MM.1S (cell line): Measurements from ENCODE around the gene OTUD4.

Experiments used
- DNase-seq: peaks from one replicate; pipeline ENCODE4 v3.0.0-alpha.2; 2015
- H2AFZ ChIP-seq: fragments of 300-600 bp; sonication (generic); 2 replicates; pipeline ENCODE4 v1.6.0; 2016; ENCODE audit warnings: antibody characterized with exemption, low read length
- H3F3A ChIP-seq: fragments of 300-600 bp; sonication (generic); 2 replicates; pipeline ENCODE4 v1.6.1; 2016; ENCODE audit warnings: mild to moderate bottlenecking, antibody characterized with exemption, low read length, moderate library complexity, mixed read lengths; ENCODE audit not compliant: insufficient read depth
- H3K27ac ChIP-seq: fragments of 300-600 bp; sonication (generic); 2 replicates; pipeline ENCODE4 v1.5.1; 2016; ENCODE audit warnings: mild to moderate bottlenecking, low read length
- H3K27me3 ChIP-seq: fragments of 300-600 bp; sonication (generic); replicated peaks from 2 replicates; pipeline ENCODE4 v1.6.0; 2016; ENCODE audit warnings: low read length; ENCODE audit not compliant: insufficient read depth
- H3K36me3 ChIP-seq: fragments of 300-600 bp; sonication (generic); replicated peaks from 2 replicates; pipeline ENCODE4 v1.6.1; 2016; ENCODE audit warnings: mild to moderate bottlenecking, low read length, mixed read lengths; ENCODE audit not compliant: insufficient read depth
- H3K4me1 ChIP-seq: fragments of 300-600 bp; sonication (generic); 2 replicates; pipeline ENCODE4 v1.6.1; 2016; ENCODE audit warnings: low read length, mixed read lengths
- H3K4me2 ChIP-seq: fragments of 300-600 bp; sonication (generic); 2 replicates; pipeline ENCODE4 v1.6.0; 2016; ENCODE audit warnings: low read depth, low read length
- H3K4me3 ChIP-seq: fragments of 300-600 bp; sonication (generic); 2 replicates; pipeline ENCODE4 v1.5.1; 2016; ENCODE audit warnings: low read length, mixed read lengths
- H3K79me2 ChIP-seq: fragments of 300-600 bp; sonication (generic); 2 replicates; pipeline ENCODE4 v1.6.1; 2016; ENCODE audit warnings: mixed run types, low read length, mixed read lengths
- H3K9ac ChIP-seq: fragments of 300-600 bp; sonication (generic); 2 replicates; pipeline ENCODE4 v1.6.1; 2016; ENCODE audit warnings: low read length, mixed read lengths
- H3K9me2 ChIP-seq: fragments of 300-600 bp; sonication (generic); replicated peaks from 2 replicates; pipeline ENCODE4 v1.6.1; 2016; ENCODE audit warnings: mild to moderate bottlenecking, low read length, mixed read lengths; ENCODE audit not compliant: insufficient read depth
- H3K9me3 ChIP-seq: fragments of 300-600 bp; sonication (generic); replicated peaks from 2 replicates; pipeline ENCODE4 v1.6.1; 2016; ENCODE audit warnings: mild to moderate bottlenecking, low read length, mixed read lengths; ENCODE audit not compliant: insufficient read depth
- H4K20me1 ChIP-seq: fragments of 300-600 bp; sonication (generic); 2 replicates; pipeline ENCODE4 v1.6.1; 2016; ENCODE audit warnings: mild to moderate bottlenecking, low read length, moderate library complexity, mixed read lengths; ENCODE audit not compliant: insufficient read depth
- EZH2 ChIP-seq: fragments of 300-600 bp; sonication (generic); optimal IDR thresholded peaks from 2 replicates; pipeline ENCODE3; 2017; ENCODE audit warnings: low read depth, mild to moderate bottlenecking, antibody characterized with exemption, low read length, mixed read lengths
- EZH2phosphoT487 ChIP-seq: fragments of 300-600 bp; sonication (generic); IDR thresholded peaks from 2 replicates; pipeline ENCODE4 v1.6.1; 2018; ENCODE audit warnings: antibody characterized with exemption, low read length
- TF ChIP-seq, protein P1 (sequence below): fragments of 300-600 bp; sonication (generic); IDR thresholded peaks from 2 replicates; pipeline ENCODE4 v1.5.1; 2016; ENCODE audit warnings: antibody characterized with exemption, low read length, mixed read lengths

OTUD4 gene

DNA sequence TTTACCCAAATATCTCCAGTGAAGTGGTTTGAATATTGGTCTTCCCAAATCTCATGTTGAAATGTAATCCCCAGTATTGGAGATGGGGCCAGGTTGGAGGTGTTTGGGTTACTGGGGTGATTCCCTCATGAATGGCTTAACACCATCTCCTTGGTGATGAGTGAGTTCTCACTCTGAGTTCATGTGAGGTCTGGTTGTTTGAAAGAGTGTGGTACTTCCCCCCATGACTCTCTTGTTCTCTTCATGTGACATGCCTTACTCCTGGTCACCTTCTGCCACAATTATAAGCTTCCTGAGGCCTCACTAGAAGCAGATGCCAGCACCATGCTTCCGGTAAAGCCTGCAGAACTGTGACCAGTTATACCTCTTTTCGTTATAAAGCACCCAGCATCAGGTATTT is 32.9 kb upstream of the OTUD4 start:
- Histone ChIP-seq H3K27ac (no peak overlapping the region), H3K4me3 (no peak overlapping the region), H3K4me2 (no peak overlapping the region), H3K4me1 (no peaks in the 10 kb centered on the region), H3K27me3 (no peaks in the 10 kb centered on the region), H3F3A (no peaks in the 10 kb centered on the region), H2AFZ (no peak overlapping the region), H3K9ac (no peak overlapping the region), H3K36me3 (no peaks in the 10 kb centered on the region), H4K20me1 (no peaks in the 10 kb centered on the region), H3K9me2 (no peaks in the 10 kb centered on the region), H3K9me3 (no peaks in the 10 kb centered on the region), H3K79me2 (no peaks in the 10 kb centered on the region)
- TF ChIP-seq EZH2 (no peak), EZH2phosphoT487 (no peak)
- TF ChIP-seq, protein P1, sequence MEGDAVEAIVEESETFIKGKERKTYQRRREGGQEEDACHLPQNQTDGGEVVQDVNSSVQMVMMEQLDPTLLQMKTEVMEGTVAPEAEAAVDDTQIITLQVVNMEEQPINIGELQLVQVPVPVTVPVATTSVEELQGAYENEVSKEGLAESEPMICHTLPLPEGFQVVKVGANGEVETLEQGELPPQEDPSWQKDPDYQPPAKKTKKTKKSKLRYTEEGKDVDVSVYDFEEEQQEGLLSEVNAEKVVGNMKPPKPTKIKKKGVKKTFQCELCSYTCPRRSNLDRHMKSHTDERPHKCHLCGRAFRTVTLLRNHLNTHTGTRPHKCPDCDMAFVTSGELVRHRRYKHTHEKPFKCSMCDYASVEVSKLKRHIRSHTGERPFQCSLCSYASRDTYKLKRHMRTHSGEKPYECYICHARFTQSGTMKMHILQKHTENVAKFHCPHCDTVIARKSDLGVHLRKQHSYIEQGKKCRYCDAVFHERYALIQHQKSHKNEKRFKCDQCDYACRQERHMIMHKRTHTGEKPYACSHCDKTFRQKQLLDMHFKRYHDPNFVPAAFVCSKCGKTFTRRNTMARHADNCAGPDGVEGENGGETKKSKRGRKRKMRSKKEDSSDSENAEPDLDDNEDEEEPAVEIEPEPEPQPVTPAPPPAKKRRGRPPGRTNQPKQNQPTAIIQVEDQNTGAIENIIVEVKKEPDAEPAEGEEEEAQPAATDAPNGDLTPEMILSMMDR, result no peak
- no peak for DNase-seq

DNA sequence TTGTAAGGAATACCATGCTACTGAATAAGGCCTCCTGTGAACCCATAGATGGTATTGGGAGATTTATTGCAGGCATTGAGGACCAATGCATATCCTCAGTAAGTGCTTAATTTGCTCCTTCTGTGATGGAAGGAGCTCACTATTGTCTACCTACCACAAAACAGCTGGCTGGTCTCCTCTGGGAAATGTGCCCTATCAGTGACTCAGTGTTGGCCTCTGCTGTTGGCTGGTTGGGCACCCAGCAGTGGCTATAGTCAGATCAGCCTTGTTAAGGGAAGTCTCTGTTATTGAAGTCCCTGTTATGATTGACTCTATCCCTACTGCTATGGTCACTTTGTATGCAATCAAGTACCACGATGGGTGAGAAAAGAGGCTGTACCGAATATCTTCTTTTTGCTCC is 27.5 kb upstream of the OTUD4 start:
- Histone ChIP-seq H4K20me1 (no peaks in the 10 kb centered on the region), H3K79me2 (no peaks in the 10 kb centered on the region), H3K27ac (no peak overlapping the region), H2AFZ (no peak overlapping the region), H3K4me1 (no peaks in the 10 kb centered on the region), H3K27me3 (no peaks in the 10 kb centered on the region), H3K4me2 (no peak overlapping the region), H3K4me3 (no peak overlapping the region), H3K9ac (no peak overlapping the region), H3K9me2 (no peaks in the 10 kb centered on the region), H3F3A (no peaks in the 10 kb centered on the region), H3K9me3 (no peaks in the 10 kb centered on the region), H3K36me3 (no peaks in the 10 kb centered on the region)
- DNase-seq, result no peak
- TF ChIP-seq EZH2, result no peak
- TF ChIP-seq, protein P1, result no peak

DNA sequence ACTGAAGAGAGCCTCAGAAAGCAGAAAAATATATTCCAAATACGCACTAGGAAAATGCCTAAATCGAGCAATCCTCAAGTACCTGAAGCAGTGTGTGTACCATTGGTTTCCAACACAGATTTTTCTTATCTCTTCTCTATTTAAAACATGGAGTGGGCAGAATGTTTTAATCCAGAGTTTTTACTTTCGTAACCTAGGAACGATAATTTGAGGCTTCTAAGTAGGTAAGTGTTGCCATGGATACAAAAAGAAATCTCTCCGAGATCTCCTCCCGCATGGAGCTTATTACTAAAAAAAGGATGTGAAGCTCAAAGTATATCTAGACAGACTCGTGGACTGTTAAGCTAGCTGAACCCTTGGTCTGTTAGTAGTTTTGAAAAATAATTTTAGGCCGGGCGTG is 23.0 kb upstream of the OTUD4 start:
- Histone ChIP-seq H3K4me2 (no peak overlapping the region), H3K27me3 (no peaks in the 10 kb centered on the region), H3K9me2 (no peaks in the 10 kb centered on the region), H4K20me1 (no peaks in the 10 kb centered on the region), H3F3A (no peaks in the 10 kb centered on the region), H3K9ac (no peak overlapping the region), H3K4me3 (no peak overlapping the region), H2AFZ (no peak overlapping the region), H3K27ac (no peak overlapping the region), H3K9me3 (no peaks in the 10 kb centered on the region), H3K4me1 (no peaks in the 10 kb centered on the region), H3K79me2 (no peaks in the 10 kb centered on the region), H3K36me3 (no peaks in the 10 kb centered on the region)
- TF ChIP-seq EZH2phosphoT487 (no peak), EZH2 (no peak)
- TF ChIP-seq, protein P1, result no peak
- no peak for DNase-seq
